HG02973 (cell line): ENCODE data around the gene TCF4.

Experiments
- ATAC-seq: cut with Tn5 transposase; IDR thresholded peaks from one replicate; pipeline ENCODE4 v1.9.1; 2021; ENCODE audit warnings: moderate library complexity; ENCODE audit not compliant: unreplicated experiment

Gene TCF4

DNA sequence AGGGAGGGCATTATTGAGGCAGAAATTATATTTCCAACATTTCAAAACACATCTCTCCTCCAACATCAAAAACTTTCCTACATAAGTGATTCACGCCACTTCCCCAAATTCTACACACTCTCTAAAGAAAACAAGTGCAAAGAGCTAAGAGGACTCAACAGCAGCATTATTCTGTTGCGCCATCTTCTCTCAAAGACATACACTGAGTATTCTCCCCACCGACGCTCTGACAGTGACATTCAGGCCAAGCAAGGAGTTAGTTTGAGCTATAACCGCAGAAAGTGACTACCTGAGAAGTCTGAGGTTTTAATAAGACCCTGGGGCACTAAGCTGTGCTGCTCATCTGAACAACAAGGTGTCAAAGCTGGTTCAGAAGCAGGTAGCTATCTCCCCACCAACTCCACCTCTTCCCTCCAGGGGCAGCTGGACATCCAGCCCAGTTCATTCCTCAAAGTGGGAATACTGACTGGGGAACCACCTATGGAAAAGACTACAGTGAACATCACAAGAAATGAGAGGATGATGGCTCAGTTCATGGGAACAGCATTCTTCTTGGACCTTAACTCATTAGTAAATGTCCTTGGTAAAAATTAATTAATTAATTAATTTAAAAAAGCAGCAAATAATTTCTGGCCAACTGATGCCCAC, 319.2 kb downstream of the TCF4 start:
- ATAC-seq = peak; percentile 58

DNA sequence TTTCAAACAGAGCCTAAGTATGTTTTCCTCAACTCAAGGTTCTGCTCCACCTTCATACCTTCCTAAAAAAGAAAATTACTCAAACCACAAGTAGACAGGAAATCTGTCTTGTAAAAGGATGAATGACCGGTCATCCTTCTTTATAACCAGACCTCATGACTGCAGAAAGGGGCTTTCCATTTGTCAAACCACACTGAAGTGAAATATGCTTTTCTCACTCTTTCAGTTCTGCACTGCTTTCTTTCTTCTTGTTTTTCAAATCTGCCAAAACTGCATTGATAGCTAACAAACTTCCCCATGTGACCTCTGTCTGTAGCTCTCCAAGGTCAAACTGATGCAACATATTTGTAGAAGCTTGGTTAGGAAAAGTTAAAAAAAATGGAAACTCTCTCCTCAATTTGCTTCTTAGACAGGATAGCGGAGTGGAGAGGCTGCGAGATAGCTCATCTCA, 319.8 kb downstream of the TCF4 start:
- ATAC-seq = peak; percentile 68

DNA sequence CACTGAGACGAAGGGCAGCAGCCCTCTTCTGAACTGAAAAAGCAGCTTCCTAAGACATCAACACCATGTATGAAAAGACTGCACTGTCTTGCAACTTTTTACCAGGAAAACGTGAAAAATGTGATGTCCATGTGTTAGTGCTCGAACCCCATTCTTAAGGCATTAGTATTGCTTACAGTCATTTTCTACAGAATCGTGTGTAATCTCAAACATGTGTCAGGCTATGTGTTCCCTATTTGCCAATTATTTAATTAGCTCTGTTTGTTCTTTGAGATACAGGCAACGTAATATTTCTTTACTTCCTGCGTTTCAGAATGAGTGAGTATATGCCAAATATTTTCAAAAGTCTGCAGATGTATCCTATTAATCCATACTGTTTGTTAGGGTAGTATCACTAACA, 321.0 kb downstream of the TCF4 start:
- ATAC-seq = no peak

DNA sequence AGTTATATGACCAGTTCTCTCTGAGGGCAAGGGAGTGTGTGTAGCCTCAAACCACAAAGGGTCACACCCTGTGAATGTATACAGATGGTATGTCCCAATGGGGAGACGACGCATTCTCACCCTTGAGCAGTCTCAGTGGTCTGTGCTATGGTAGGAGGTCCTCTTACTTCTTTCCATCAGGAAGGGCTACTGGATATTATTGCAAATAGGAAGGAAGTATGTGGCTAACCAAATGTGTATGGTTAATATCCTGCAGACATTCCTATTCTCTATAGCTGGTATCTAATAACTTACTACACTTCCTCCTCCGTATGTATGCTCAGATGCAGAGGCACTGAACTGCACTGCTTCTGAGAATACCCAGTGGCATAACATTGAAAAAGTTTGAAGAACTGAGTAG, 322.0 kb downstream of the TCF4 start:
- peak; percentile 32 for ATAC-seq

DNA sequence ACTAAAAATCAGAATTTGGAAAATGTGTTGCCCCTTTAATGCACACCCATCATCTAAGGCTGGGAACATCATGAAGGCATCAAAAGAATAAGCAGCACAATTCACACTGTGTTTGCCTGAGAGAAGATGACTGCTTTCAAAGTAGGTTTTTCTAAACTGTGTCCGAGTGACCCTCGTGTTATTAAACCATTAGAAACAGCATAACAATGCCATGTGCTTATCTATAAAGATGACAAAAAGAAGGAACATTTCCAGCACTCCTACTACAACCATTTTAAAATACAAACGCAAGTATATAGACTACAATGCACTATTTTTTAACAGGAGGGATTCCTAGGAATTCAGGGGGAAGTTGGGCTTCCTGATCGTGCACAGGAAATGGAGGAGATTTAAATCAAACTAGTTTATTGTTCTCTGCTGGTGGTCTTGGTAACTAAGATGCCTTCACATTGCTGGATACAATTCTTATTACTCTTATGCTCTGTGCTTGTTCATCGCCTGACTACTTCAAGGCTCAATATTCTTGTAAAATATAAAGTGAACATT, 322.8 kb downstream of the TCF4 start:
- no peak for ATAC-seq

DNA sequence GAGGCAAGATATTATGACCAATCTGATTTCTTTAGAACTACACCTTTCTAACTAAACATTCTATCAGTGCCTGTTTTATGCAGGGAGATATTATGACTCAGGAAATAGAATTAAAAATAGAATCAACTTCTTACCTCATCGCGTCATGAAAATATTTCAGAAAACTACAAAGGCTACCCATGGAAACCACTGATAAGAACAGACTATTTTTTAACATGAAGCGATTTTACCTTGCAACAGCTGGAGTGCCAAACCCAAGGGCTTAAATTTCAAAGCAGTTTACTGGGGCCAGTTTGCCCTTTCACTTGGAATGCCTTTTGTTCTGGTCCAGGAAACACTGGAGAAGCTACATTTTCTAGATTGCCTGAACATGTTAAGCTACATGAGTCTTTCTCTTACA, 323.9 kb downstream of the TCF4 start:
- ATAC-seq = no peak

DNA sequence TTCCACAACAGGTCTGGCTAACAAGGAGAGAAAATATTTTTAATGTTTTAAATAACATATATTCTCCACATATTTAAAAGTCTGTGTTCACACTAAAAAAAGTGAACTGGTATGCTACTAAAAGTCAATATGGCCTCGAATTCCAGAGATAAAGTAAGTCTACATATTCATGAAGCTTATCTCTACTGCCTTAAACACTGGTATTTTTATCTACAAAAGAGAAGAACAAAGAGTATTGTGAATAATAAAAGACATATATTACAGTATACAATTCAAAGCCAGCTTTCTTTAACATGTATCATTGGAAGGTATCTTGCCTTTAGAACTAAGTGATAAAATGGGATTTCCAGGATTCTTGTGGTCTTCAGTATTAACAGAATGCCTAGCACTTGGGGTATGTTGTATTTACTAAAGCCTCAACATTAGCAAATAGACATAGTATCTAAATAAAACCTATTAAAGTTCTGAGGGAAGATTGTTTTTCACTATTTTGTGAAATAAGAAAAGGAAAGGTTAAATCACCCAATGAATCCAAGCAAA, 325.9 kb downstream of the TCF4 start:
- ATAC-seq = no peak

DNA sequence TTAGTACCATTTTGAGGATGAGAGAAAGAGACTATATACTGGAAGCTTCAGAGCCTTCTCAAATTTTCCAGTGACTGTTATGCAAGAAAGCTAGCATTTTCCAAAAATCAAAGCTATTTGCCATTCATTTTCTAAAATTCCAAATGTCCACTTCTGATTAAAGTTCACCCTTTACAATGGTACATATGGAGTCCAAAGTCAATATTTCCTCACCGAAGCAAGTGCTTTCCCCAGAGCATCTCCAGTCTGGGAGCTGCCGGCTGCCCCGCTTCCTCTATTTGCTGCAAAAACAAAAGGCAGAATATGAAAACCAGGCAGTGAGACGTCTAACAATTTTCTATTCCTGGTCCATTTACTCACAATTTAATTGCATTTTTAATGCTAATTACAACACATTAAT, 326.7 kb downstream of the TCF4 start:
- ATAC-seq = no peak

DNA sequence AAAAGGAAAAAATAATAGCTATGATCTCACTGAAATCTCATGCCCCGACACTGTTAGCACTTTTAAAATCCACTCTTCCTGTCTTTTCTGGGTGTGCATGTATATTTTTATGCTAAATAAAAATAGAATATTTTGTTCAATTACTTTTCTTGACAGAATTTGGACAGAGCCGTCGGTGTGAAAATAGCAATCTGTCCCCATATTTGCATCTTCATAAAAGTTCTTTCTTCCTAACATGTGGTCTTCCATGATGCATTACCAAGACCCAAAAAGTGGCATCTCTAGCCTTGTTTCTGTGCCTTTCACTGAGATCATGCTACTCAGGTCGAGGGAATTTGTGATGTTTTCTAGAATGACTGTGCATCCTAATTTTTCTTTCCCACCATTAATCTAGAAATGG, 329.9 kb downstream of the TCF4 start:
- ATAC-seq = no peak

DNA sequence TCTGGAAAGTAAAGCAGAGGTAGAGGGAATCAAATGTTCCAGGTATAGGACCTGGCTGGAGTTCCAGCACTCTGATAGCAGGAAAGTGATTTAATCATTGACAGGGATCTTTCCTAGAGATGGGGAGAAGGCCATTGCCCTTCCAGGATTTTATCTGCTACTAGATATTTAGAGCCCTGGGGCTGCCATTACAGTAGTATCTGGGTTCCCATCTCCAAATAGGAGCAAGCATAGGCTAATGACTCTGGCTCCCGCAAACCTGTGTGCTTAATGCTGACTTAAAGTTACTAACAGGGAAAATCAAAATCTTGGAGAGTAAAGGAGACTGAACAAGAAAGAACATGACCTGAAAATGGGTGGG, 331.1 kb downstream of the TCF4 start:
- no peak for ATAC-seq

DNA sequence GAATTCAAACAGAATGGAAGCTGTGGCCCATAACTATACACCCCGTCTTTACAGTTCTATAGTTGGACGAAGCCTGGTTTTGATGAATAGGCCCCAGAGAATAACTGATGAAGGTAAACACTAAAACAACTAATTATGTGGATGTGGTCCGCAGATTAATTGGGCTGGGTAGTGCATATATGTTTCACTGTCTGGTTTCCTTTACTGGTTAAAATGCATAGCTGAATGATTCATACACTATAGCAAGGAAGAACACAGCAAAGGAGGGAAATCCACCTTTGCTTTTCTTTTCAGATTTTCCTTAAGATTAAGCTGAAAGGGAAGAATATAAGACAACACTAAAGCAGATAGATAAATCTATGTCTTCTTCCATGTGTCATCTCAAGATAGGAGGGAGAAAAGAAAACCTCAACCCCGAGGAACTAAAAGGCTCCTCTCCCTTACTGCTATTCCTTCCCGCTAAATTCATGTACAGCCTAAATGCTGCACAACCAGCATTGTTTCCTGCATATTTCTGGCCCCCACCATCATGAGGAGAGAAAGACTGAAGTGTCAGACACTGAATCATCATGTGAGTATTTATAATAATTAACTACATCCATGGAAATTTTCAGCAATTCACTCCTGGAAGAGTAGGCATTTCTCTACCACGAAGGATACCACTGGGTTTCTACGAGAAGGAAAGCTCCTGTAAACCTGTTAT, 331.6 kb downstream of the TCF4 start:
- no peak for ATAC-seq

DNA sequence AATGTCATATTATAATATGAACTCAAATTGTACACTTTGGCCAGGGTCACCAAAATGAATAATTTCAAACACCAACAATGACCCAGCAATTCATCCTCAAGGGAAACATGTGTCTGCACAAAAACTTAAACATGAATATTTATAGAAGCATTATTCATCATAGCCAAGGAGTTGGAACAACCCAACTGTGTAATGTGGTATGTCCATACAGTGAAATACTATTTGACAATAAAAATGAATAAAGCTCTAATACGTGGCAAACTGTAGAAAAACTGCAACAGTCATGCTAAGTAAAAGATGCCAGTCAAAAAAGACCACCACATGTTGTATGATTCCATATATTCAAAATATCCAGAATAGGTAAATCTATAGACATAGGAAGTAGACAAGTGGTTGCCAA, 334.2 kb downstream of the TCF4 start:
- ATAC-seq = no peak

DNA sequence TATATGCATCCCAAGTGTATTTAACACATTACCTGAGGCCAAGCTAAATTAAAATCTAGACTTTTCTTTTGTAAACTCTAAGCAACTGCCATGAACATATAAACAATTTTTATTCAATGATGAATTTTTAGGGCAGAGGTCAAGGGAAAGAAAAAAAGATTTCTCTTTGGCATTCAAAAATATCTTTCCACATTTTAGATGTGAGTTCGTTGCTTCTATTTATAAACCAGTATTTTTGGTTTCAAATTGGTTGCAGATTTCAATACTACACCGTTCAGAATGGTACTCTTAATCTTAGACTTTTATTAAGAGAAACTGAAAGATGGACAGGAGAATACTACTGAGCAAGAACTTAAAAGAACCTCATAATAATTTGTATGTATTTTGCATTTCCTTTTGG, 335.1 kb downstream of the TCF4 start:
- ATAC-seq = peak; percentile 34

DNA sequence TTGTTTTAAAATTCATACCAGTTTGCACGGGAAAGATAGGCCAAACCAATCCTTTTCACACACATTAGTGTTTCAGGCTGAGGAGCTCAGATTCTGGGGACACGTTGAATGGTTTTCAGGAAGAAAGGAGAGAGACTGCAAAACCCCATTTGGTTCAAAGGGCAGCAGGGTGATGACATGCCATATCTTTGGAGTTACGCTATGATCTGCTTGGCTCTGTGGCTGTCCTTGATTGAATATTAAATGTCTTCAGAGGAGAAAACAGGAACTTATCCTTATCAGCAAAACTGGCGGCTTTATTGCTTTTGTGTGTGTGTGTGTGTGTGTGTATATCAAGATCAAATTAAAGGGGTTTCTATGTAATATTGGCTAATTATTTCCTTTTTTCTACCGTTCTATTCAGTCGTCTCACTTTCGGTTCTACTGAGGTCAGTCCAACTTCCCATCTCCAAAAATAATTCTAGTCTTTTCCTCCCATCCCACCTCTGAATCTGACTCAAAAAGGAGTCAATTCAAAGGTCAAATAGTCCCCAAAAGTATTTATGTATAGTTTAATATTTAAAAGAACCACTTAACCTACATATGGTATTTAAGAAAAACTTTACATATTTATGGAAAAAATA, 335.8 kb downstream of the TCF4 start:
- ATAC-seq = no peak

DNA sequence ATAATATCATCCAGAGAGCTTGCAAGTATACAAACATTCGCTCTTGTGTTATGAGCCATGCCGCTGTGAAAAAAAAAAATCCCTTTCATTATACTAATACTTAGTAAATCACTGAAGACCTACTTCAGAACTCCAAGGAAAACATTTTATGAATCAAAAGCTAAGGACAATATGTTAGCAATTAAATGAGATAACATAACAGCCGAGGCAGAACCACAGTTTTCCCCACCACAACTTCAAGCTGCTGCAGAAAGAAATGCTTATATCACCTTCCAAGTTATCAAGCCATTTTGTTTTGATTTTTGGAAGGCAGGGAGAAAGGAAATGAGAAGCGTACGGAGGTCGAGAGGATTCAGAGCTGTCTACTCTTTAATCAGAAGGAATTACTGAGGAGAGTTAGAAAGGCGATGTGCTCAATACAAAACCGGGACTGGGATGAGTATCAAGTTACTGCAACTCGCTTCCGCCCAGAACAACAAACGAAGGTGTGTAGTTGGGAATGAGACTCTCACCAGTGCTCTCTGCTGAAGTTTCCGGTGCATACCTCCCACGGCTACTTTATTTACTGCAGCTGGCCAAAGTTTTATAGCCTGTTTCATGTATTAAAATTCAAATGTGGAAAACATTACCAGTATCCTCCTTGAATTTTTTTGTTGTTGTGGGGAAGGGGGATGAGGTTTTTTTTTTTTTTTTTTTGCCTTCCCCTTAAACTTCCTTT, 336.6 kb downstream of the TCF4 start:
- ATAC-seq = no peak

DNA sequence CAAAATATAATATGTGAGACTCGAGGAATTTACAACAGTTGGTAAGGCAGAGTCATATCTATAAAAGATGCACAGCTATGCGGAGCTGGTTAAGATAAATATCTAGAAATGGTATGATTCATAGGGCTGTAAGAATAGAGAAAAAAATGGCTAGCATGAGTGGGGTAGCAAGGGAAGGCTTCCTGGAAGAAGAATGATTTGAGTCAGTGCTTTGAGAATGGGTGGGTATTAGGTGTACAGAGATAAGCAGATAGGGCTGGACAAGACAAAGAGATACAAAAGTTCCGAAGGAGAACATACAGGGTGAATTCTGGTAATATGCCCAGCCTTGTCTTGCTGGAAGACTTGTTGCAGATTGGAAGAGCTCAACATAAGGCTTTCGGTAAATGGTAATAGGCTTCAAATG, 337.2 kb downstream of the TCF4 start:
- peak; percentile 32 for ATAC-seq

DNA sequence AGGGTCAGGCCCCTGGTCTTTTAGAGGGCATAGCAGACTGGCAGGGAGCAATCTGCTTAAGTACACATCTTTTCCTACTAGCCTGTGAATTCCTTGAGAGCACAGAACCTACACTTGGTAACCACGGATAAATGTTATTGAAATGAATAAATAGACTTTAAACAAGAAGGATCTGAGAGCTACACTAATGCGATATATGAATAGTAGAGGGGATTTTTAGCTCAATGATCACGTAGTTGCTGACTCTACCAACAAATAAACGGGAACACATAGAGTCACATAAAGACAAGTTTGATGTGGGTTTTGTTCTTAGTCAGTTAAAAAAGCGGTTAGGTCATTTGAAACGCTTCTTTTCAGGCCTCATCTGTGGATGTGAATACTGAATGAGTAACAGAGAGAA, 338.4 kb downstream of the TCF4 start:
- peak; percentile 49 for ATAC-seq

DNA sequence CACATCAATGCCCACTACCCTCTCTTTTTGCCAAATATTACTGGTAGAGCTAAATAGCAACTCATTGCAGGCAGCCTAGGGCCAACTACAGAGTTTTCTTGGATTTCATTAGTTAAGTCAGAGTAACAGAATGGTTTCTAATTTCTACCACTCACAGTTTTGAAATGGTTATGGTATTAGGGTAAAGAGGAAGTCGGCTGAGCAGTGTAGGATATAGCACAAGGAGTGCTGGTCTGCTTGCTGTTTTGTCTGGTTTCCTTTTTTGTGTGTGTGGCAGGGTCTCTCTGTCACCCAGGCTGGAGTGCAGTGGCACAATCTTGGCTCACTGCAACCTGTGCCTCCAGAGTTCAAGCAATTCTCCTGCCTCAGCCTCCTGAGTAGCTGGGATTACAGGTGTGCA, 339.5 kb downstream of the TCF4 start:
- ATAC-seq = no peak

DNA sequence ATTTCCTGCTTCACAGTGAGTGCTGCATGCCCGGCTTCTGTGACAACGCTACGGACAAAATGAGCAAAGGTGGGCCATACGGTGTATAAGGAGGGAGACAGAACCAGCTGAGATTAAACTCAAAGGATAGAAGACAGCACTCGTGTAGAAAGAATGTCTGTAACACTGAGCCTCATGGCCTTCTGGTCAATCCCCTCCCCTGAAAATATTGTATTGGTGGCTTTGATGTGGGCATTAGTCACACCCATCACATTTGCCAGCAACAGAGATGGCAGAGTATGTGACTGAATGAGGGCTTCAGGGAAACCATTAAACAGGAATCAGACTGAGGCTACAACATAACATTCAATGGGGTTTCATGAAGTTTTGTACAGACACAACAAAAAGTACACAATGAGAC, 341.0 kb downstream of the TCF4 start:
- no peak for ATAC-seq

DNA sequence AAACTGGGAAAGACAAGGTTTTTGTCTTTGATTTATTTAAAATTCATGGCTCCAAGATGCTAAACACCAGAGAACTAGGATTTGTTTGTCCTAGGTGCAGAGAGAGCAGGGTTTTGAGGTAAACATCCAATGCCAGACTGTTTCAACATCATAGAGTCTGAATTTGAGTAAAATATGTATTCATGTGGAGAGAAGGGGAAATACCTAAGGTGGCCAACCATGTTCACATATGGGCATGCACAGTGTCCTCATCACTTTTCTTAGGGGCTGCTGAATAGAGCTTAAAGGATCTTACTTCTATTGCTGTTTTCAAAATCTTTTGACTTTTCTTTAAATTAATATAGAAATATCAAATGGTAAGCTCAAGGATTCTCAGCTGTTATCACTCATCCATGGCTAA, 341.7 kb downstream of the TCF4 start:
- ATAC-seq = no peak

DNA sequence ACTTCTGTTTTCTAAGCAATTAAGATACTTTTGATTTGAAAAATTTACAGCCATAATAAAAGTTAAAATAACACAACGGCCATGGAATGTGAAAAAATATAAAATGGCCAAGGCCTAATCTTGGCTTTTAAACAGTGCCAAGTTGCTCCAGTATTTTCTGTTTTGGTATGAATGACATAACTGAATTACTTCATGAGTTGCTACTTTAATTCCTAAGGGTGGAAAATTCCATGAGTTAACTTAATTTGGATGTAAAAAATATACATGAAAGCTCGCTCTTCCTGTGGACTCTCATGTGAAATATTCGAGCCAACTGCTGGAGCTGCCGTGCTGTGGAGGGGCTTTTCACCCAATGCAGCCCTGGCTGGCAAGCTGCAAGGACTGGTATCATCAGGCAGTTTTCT, 342.8 kb downstream of the TCF4 start:
- no peak for ATAC-seq
